Erythroblast (primary cell): ENCODE measurements around the gene ARMC7.
"Not testable (repeated sequence)": the region's sequence is repeated elsewhere in the genome, so short reads cannot be mapped to it uniquely, and the experiment has no call there.

ENCODE experiments used
- DNase-seq, 2 experiments: peaks; one replicate each; lab custom pipeline; 2025; lab: John Stamatoyannopoulos, UW
- GATA1 ChIP-seq: IDR thresholded peaks from 2 replicates; pipeline ENCODE4 v1.6.1; 2011; ENCODE audit warnings: low read depth, mild to moderate bottlenecking, control low read depth, low read length, moderate library complexity
- POLR2A ChIP-seq: IDR thresholded peaks from 2 replicates; pipeline ENCODE4 v1.6.1; 2011; ENCODE audit warnings: mild to moderate bottlenecking, low read length

The ARMC7 gene

DNA sequence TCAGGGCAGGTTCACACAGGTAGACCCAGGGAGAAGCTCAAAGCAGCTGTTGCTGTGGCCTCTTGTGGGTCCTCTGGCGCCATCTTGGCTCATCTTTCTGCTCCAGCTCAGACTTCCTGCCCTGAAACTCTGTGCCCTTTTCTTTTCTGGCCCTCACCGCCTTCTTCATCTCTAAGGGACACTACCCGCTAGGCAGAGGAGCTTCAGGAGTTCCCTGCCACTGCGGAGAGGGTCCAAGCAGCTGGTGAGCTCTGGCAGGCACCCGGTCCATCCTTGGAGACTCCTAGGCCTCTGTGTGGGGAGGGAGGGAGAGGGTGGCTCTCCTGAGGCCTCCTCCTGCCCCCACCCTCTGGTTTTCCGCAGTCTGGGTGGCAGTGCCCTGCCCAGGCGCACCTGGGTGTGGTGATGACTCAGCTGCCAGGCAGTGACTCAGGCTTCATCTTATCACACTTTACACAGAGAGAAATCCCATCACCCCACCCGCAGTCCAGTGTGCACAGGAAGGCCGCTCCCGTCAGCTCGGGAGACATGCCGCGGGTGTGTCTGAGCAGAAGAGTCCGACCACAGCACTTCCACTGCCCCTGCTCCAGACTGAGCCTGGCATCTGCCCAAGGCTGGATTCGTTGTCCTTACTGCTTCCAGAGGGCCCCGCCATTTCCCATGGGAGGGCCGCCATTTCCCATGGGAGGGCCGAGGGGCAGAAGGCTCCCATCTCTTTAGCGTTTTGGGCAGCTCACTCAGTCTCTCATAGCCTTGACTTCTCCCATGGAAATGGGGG is 14.5 kb downstream of the ARMC7 start:
- peak; percentile 95 for TF ChIP-seq POLR2A
- TF ChIP-seq GATA1 = peak; percentile 21
- DNase-seq = peak; percentile 94 to 95

DNA sequence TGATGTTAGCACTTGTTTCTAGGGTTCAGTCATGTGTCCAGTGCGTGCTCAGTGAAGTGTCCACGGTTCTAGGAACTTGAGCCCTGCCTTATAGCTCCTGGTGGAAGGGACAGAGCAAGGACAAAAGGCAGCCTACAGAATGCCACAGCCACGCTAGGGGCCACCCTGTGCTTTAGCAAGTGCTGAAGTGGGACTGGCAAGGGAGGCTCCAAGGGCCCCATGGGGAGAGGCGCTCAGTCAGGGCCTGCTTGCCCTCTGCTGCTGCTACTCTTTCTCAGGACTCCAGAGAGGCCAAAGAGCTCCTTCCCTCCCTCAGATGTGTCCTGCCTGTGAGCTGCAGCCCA is 15.0 kb downstream of the ARMC7 start:
- no peak for TF ChIP-seq GATA1
- no peak for TF ChIP-seq POLR2A
- DNase-seq = peak in 1 of 2 experiments; percentile 45

DNA sequence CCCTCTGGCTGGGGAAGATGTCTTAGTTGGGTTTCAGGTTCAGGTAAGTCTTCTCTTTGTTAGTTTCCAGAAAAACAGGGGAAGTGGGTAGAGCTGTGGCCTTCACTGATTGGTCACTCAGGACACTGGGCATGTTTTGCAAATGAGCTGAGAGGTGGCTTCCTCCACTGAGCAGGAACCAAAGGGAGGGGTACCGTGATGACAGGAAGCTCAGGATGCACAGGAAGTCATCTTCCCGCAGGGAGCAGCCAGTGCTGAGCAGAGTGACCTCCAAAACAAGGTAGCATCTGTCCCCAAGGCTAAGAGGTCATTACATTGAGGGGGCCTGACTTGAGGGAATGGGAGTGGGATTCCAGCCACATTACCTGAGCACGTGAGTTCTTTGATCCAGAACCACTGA is 16.2 kb downstream of the ARMC7 start:
- TF ChIP-seq GATA1 = no peak
- TF ChIP-seq POLR2A = no peak
- no peak for DNase-seq

DNA sequence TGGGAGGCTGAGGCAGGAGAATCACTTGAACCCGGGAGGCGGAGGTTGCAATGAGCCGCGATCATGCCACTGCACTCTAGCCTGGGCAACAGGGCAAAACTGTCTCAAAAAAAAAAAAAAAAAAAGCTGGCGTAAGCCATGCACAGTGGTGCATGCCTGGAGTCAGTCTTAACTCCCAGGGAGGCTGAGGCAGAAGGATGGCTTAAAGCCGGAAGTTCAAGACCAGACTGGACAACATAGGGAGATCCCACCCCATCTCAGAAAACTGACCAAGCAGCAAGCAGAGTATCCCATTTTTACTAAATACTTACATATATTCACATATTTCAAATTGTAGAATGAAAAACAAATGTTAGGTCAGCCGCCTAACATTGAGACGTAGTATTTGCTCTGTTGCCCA is 17.2 kb downstream of the ARMC7 start:
- no peak for DNase-seq
- TF ChIP-seq GATA1 (no peak), POLR2A (no peak)

DNA sequence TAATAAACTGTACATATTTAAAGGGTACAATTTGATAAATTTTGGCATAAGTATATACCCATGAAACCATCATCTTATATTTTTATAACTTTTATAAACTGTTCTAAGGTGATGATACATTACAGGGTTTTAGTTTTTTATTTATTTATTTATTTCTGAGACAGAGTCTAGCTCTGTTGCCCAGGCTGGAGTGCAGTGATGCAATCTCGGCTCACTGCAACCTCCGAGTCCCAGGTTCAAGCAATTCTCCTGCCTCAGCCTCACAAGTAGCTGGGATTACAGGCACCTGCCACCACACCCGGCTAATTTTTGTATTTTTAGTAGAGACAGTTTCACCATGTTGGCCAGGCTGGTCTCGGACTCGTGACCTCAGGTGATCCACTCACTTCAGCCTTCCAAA is 18.2 kb downstream of the ARMC7 start:
- not testable (repeated sequence) for DNase-seq

DNA sequence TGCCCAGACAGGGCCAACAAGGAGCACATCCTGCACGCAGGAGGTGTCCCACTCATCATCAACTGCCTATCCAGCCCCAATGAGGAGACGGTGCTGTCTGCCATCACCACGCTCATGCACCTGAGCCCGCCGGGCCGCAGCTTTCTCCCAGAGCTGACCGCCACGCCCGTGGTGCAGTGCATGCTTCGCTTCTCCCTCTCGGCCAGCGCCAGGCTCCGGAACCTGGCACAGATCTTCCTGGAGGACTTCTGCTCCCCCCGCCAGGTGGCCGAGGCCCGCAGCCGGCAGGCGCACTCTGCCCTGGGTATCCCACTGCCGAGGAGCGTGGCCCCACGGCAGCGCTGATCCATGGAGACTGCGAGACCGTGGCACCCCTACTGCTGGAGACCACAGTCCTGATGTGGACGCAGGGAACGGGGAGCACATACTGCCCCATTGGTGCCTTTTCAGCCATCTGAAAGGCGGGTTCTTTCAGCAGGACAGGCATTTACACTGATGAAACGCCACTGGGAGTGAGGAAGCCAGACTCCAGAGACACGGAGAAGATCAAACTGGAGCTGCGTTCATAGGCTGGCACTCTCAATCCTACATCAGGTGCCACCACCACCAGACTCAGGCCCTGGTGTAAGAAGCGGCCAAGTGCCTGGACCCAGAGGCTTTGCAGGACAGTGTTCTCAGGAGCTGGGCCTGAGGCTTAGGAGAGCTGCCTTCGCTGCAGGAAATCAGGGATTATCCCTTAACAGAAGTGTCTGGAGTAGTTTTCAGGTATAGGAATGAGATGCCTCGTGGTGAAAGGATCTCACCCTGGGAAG is 19.1 kb downstream of the ARMC7 start:
- no peak for TF ChIP-seq GATA1
- no peak for TF ChIP-seq POLR2A
- DNase-seq = no peak

DNA sequence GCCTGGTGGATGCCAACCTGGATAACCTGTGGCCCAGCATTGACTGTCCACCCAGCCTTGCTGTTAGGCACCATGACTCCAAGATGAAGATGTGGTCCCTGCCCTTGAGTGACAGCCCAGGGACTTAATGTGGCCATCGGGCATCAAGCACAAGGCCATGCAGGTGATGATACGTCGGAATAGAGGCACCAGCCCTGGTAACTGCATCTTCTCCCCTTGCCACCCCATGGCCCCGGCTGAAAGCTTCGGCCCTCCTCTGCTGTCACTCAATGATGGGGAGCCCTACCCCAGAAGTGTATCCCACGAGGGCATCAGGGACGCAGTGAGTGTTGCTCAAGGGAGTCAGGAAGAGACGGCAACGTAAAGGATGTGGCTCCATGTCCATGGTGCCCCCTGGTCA is 19.8 kb downstream of the ARMC7 start:
- TF ChIP-seq POLR2A = no peak
- TF ChIP-seq GATA1 = no peak

DNA sequence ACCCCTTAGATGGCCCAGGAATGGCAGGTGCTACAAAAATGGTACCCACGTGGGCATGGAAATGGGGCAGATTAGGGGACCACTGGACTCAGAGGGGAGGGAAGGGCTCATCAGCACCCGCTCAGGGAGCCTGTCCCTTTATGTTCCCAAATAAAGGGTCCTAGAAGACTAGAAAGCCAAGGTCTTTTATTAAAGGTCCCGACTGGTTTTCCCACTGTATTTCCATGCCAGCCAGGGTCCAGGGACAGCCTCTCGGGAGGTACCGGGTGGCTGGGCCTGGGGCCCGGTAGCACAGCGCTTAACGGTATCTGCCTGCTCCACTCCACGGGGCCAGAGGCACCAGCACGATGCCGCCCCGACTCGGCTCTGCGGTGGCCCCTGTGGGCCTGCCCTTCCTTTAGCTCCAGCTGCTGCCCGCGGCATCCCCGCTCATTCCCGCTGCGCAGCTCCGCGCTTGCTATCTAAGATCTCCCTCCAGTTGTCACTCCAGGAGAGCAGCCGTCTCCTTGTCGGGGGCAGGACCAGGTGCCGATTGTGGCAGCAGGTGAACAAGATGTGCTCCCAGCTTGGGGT is 20.4 kb downstream of the ARMC7 start:
- no peak for TF ChIP-seq GATA1
- TF ChIP-seq POLR2A = no peak
- DNase-seq = no peak

More for the DNA sequence above, 19.8 kb downstream of the ARMC7 start:
- no peak for DNase-seq

DNA sequence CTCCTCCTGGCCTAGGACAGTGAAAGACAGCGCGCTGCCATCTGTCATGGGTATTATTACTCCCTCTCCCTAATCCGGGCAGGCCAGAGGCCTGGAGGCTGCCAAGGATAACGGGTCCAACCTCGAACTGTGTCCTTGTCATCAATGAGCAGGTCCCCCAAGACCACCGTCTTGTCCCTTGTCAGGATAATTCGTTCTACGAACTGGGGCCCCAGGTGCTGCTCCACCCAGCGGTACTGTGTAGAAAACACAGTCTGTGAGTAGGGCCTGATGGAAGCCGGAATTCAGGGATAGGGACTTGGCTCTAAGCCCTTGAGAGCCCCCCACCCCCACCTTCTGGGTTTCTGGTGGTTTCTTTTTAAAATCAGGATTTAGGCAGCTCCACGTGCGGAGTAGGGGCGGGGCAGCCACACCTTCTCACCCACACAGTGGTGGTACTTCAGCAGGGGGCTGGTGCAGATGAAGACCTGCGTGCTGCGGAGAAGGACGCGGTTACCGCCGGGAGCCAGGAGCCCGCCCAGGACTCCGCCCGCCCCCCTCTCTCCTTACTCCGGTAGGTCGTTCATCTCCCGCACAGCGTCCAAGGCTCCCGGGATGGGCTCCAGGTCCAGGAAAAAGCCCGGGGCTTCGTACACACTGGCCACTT is 21.0 kb downstream of the ARMC7 start:
- DNase-seq = peak; percentile 65 to 71
- no peak for TF ChIP-seq POLR2A
- no peak for TF ChIP-seq GATA1

DNA sequence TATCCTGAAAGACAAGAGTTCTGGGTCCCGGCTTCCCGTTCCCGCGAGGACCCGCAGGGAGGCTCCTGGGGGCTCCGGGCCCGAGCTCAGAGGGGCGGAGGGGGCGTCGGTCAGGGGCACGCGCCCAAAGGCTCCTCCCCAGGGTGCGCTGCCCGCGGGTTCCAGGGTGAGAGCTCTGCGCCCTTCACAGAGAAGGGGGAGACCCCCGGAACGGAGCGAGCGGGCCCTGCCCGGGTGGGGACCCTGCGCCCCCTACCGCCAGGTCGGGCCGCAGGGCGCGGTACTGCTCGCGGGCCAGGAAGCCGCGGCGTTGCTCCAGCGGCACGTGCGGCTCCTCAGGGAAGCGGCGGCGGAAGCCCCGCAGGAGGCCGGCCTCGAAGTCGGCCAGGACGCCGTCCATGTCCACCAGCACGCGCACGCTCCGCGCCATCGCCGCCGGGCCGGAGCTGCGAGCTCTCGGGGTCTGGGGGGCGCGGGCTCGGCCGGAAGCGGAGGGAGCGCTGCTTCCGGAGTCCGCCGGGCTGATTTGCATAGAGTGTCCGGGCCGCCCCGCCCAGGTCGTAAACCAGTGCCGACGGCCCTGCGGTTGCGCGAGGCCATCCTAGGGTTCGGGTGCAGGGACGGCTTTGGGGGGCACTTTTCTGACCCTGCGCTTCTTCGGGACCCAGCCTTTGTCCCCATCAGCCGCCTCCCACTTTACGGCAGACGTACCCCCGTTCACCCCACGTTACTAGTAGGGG is 21.7 kb downstream of the ARMC7 start, which contains the start of gene NT5C:
TSS of gene NT5C (minus strand) at position 465 of the 740 bp plus-strand sequence. CDS start at position 430, 35 bp downstream.
- DNase-seq = peak; percentile 84 to 86
- TF ChIP-seq GATA1 (no peak), POLR2A (peak; percentile 71)

DNA sequence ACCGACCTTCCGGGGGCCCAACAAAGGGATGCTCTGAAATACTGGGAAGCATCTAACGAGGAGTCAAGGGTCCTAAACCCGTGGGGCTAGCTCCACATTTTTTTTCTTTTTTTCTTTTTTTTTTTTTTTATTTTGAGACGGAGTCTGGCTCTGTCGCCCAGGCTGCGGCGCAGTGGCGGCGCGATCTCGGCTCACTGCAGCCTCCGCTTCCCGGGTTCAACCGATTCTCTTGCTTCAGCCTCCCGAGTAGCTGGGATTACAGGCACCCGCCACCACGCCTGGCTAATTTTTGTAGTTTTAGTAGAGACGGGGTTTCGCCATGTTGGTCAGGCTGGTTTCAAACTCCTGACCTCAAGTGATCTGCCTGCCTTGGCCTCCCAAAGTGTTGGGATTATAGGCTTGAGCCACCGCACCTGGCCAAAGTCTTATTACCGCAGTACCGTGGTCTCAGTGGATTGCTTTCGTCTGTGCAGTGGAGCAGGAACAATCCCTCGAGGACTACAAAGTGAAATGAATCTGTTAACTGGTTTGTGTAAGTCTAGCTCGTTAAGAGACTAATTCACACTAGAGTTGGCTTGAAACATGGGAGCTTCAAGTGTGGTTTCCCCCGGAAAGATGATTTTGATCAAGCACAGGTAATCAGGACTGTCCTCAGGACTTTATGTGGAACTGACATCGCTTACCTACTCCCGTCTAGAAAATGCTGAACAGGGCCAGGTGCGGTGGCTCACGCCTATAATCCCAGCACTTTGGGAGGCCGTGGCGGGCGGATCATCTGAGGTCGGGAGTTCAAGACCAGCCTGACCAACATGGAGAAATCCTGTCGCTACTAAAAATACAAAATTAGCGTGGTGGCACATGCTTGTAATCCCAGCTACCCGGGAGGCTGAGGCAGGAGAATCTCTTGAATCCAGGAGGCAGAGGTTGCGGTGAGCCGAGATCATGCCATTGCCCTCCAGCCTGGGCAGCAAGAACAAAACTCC is 22.5 kb downstream of the ARMC7 start:
- DNase-seq = not testable (repeated sequence)

DNA sequence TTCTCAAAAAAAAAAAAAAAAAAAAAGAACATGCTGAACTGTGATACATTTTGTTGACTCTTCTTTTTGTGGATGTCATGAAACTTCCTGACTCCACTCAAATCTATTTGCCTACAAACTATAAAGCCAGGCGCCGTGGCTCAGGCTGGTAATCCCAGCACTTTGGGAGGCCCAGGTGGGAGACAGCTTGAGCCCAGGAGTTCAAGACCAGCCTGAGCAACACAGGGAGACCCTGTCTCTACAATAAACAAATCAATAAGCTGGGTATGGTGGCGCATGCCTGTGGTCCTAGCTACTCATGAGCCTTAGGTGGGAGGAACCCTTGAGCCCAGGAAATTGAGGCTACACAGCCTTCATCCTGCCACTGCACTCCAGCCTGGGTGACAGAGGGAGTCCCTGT is 23.2 kb downstream of the ARMC7 start:
- TF ChIP-seq GATA1 = no peak
- TF ChIP-seq POLR2A = no peak

DNA sequence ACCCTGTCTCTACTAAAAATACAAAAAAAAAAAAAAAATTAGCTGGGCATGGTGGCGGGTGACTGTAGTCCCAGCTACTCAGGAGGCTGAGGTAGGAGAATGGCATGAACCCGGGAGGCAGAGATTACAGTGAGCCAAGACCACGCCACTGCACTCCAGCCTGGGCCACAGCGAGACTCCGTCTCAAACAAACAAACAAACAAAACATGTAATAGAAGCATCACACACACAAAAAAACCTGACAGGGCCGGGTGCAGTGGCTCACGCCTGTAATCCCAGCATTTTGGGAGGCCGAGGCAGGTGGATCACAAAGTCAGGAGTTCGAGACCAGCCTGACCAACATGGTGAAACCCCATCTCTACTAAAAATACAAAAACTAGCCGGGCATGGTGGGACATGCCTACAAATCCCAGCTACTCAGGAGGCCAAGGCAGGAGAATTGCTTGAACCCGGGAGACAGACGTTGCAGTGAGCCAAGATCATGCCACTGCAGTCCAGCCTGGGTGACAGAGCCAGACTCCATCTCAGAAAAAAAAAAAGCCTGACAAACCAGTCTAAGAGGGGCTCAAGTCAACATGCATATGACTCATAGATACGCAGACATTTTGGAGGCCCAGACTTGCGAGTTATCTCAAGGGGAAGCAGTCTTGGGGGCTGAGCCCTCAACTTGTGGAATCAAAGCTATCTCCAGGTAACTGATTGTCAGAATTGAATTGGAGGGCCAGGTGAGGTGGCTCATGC is 24.0 kb downstream of the ARMC7 start:
- DNase-seq = not testable (repeated sequence)

More for the DNA sequence above, 23.2 kb downstream of the ARMC7 start:
- no peak for DNase-seq
